H9 (cell line): Measurements from ENCODE around the gene VPS26A. TPM values are rescaled to one million over a fixed set of nuclear protein-coding genes. Genes with fewer than 3 reads are reported as not detected.

Experiments used
- DNase-seq: peaks from one replicate; pipeline ENCODE4 v3.0.0-alpha.2; 2017
- H2AFZ ChIP-seq: one replicate; pipeline ENCODE4 v1.6.1; 2013; ENCODE audit warnings: mild to moderate bottlenecking, low read length, control low read depth, moderate library complexity
- H2AK5ac ChIP-seq: 2 replicates; pipeline ENCODE4 v1.6.1; 2013; ENCODE audit warnings: low read length, control low read depth, mixed read lengths; ENCODE audit not compliant: insufficient read length
- H2BK120ac ChIP-seq: one replicate; pipeline ENCODE4 v1.6.1; 2013; ENCODE audit warnings: low read depth, mild to moderate bottlenecking, low read length, control low read depth, inconsistent platforms; ENCODE audit not compliant: poor library complexity, severe bottlenecking
- H2BK12ac ChIP-seq: 2 replicates; pipeline ENCODE4 v1.6.1; 2013; ENCODE audit warnings: low read length, control low read depth, mixed read lengths, low read depth; ENCODE audit not compliant: insufficient read length
- H2BK15ac ChIP-seq: 2 replicates; pipeline ENCODE4 v1.6.1; 2013; ENCODE audit warnings: low read depth, low read length, control low read depth
- H2BK20ac ChIP-seq: one replicate; pipeline ENCODE4 v1.6.1; 2013; ENCODE audit warnings: low read depth, mild to moderate bottlenecking, low read length, control low read depth, inconsistent platforms; ENCODE audit not compliant: poor library complexity, severe bottlenecking
- H2BK5ac ChIP-seq: 2 replicates; pipeline ENCODE4 v1.6.1; 2013; ENCODE audit warnings: low read length, control low read depth, mixed read lengths; ENCODE audit not compliant: insufficient read length
- H3K14ac ChIP-seq: 2 replicates; pipeline ENCODE4 v1.6.1; 2013; ENCODE audit warnings: low read length, control low read depth; ENCODE audit not compliant: insufficient read depth
- H3K18ac ChIP-seq: 2 replicates; pipeline ENCODE4 v1.6.1; 2013; ENCODE audit warnings: low read depth, mild to moderate bottlenecking, mixed read lengths, low read length, control low read depth; ENCODE audit not compliant: insufficient read length
- H3K23ac ChIP-seq: 2 replicates; pipeline ENCODE4 v1.6.1; 2013; ENCODE audit warnings: low read length, control low read depth, mixed read lengths, low read depth; ENCODE audit not compliant: insufficient read length
- H3K23me2 ChIP-seq: 2 replicates; pipeline ENCODE4 v1.6.1; 2013; ENCODE audit warnings: low read depth, mild to moderate bottlenecking, mixed read lengths, low read length, control low read depth; ENCODE audit not compliant: insufficient read length, poor library complexity, severe bottlenecking
- H3K27ac ChIP-seq: 2 replicates; pipeline ENCODE4 v1.5.1; 2013; ENCODE audit warnings: low read length, control low read depth, mixed read lengths, low read depth; ENCODE audit not compliant: insufficient read length
- H3K27me3 ChIP-seq: 2 replicates; pipeline ENCODE4 v1.6.1; 2013; ENCODE audit warnings: low read length, control low read depth, inconsistent platforms; ENCODE audit not compliant: insufficient read depth
- H3K4ac ChIP-seq: 2 replicates; pipeline ENCODE4 v1.6.1; 2013; ENCODE audit warnings: low read depth, mild to moderate bottlenecking, control low read depth, inconsistent platforms, low read length, moderate library complexity
- H3K4me1 ChIP-seq: 2 replicates; pipeline ENCODE4 v1.6.1; 2013; ENCODE audit warnings: low read length, control low read depth, inconsistent platforms; ENCODE audit not compliant: insufficient read depth
- H3K4me2 ChIP-seq: 2 replicates; pipeline ENCODE4 v1.6.1; 2013; ENCODE audit warnings: low read length, control low read depth, mixed read lengths; ENCODE audit not compliant: insufficient read length, insufficient read depth
- H3K56ac ChIP-seq: 2 replicates; pipeline ENCODE4 v1.6.1; 2013; ENCODE audit warnings: low read depth, mild to moderate bottlenecking, mixed read lengths, low read length, control low read depth; ENCODE audit not compliant: insufficient read length
- H3K79me1 ChIP-seq: 2 replicates; pipeline ENCODE4 v1.6.1; 2013; ENCODE audit warnings: low read depth, mild to moderate bottlenecking, moderate library complexity, low read length, control low read depth, inconsistent platforms; ENCODE audit not compliant: insufficient read depth, poor library complexity, severe bottlenecking
- H3K79me2 ChIP-seq: 2 replicates; pipeline ENCODE4 v1.6.1; 2013; ENCODE audit warnings: low read length, control low read depth, inconsistent platforms; ENCODE audit not compliant: insufficient read depth
- H3K9ac ChIP-seq: 2 replicates; pipeline ENCODE4 v1.6.1; 2013; ENCODE audit warnings: low read length, control low read depth, mixed read lengths; ENCODE audit not compliant: insufficient read length; ENCODE audit errors: extremely low read depth
- H3K9me3 ChIP-seq: one replicate; pipeline ENCODE4 v1.6.1; 2013; ENCODE audit warnings: low read depth, low read length, inconsistent platforms; ENCODE audit not compliant: control insufficient read depth
- H3T11ph ChIP-seq: one replicate; pipeline ENCODE4 v1.6.1; 2013; ENCODE audit warnings: mild to moderate bottlenecking, low read length, control low read depth, inconsistent platforms
- H4K20me1 ChIP-seq: one replicate; pipeline ENCODE4 v1.6.1; 2013; ENCODE audit not compliant: control insufficient read depth, insufficient read length, insufficient read depth
- H4K5ac ChIP-seq: 2 replicates; pipeline ENCODE4 v1.6.1; 2013; ENCODE audit warnings: low read depth, mild to moderate bottlenecking, mixed read lengths, low read length, control low read depth; ENCODE audit not compliant: insufficient read length
- H4K8ac ChIP-seq: replicated peaks from 2 replicates; pipeline ENCODE4 v1.6.1; 2013; ENCODE audit warnings: low read length, control low read depth, mixed read lengths, low read depth; ENCODE audit not compliant: insufficient read length
- H4K91ac ChIP-seq: 2 replicates; pipeline ENCODE4 v1.6.1; 2013; ENCODE audit warnings: low read depth, mild to moderate bottlenecking, moderate library complexity, mixed read lengths, low read length, control low read depth; ENCODE audit not compliant: insufficient read length
- H3K27ac Mint-ChIP-seq, 3 experiments: 2 replicates in 2 of 3; 3 replicates in 1 of 3; pipeline ENCODE4 v1.8.0; 2020 to 2021; ENCODE audit warnings: mixed read lengths in 3 of 3, mild to moderate bottlenecking in 1 of 3, moderate library complexity in 1 of 3
- H3K27me3 Mint-ChIP-seq: 2 replicates; pipeline ENCODE4 v1.8.0; 2021; ENCODE audit warnings: low read depth, mild to moderate bottlenecking, moderate library complexity, mixed read lengths
- H3K36me3 Mint-ChIP-seq, 3 experiments: 2 replicates in 2 of 3; 3 replicates in 1 of 3; pipeline ENCODE4 v1.8.0; 2020 to 2021; ENCODE audit warnings: low read depth in 3 of 3, mixed read lengths in 3 of 3; ENCODE audit not compliant: insufficient read depth in 1 of 3
- H3K4me1 Mint-ChIP-seq, 2 experiments: 2 replicates each; pipeline ENCODE4 v1.8.0; 2020; ENCODE audit warnings: mixed read lengths in 2 of 2
- H3K4me3 Mint-ChIP-seq, 2 experiments: 2 replicates in 1 of 2; 3 replicates in 1 of 2; pipeline ENCODE4 v1.8.0; 2020 to 2021; ENCODE audit warnings: mild to moderate bottlenecking in 2 of 2, mixed read lengths in 2 of 2, moderate library complexity in 1 of 2
- H3K9me3 Mint-ChIP-seq, 2 experiments: 2 replicates in 1 of 2; 3 replicates in 1 of 2; pipeline ENCODE4 v1.8.0; 2020; ENCODE audit warnings: mild to moderate bottlenecking in 2 of 2, mixed read lengths in 2 of 2, moderate library complexity in 1 of 2
- CTCF ChIP-seq: fragments of 200-600 bp; sonication (generic); conservative IDR thresholded peaks from 3 replicates; pipeline ENCODE4 v1.8.0; 2021; ENCODE audit warnings: antibody characterized with exemption, mild to moderate bottlenecking
- WGBS: extraction: QIAGEN DNeasy Blood & Tissue Kit; methylation state at CpG from one replicate; pipeline ENCODE4 v1.1.7; 2013; ENCODE audit warnings: missing lambda C conversion rate, low lambda C conversion rate, mixed read lengths; ENCODE audit not compliant: insufficient read length; ENCODE audit errors: extremely low coverage; 5-methylcytosine and 5-hydroxymethylcytosine counted together
- total RNA-seq: library from RNA; stranded (reverse); gene quantifications from 2 replicates; pipeline ENCODE4 v1.2.1, GENCODE V29; 2021

VPS26A gene
- total RNA-seq, 1 experiment from 2014 or later = 41.8 TPM

GRCh38 chr10:69151984-69152383 is 28.0 kb downstream of the VPS26A start:
- TF ChIP-seq CTCF = no peak
- no peak overlapping the region for H4K8ac ChIP-seq
- no CpG with 5 or more reads among the region's 3 CpGs for WGBS
- H3K79me2 ChIP-seq = no peaks in the 10 kb centered on the region; the same call in 1 of the 2 replicates
- no peak overlapping the region for H2BK120ac ChIP-seq
- H3K56ac ChIP-seq = no peak overlapping the region
- H3K14ac ChIP-seq = no peak overlapping the region
- no peak overlapping the region for H4K5ac ChIP-seq
- H3K27me3 ChIP-seq = no peaks in the 10 kb centered on the region
- H3K4me1 ChIP-seq = no peaks in the 10 kb centered on the region
- no peak overlapping the region for H3K18ac ChIP-seq
- H3K36me3 Mint-ChIP-seq = peaks cover 0 to 2% (median 0%) of the 10 kb centered on the region in 3 experiments; a peak in 2 of 7 replicates
- no peak overlapping the region for H3K9ac ChIP-seq
- no peaks in the 10 kb centered on the region for H3K9me3 ChIP-seq
- H4K91ac ChIP-seq = no peak overlapping the region
- H3K4me2 ChIP-seq = no peak overlapping the region
- H3K27ac Mint-ChIP-seq = 0 out of 7 replicates have a peak overlapping the region, but pooled peaks of 1 of the 3 experiments have one; percentile 52
- H2BK15ac ChIP-seq = no peak overlapping the region
- no peaks in the 10 kb centered on the region for H3K27me3 Mint-ChIP-seq
- no peak overlapping the region for H3K23ac ChIP-seq
- H3K4me3 Mint-ChIP-seq = no peak overlapping the region
- no peak overlapping the region for H2AK5ac ChIP-seq
- H3K9me3 Mint-ChIP-seq = no peaks in the 10 kb centered on the region
- no peak overlapping the region for H2BK12ac ChIP-seq
- H2BK5ac ChIP-seq = no peak overlapping the region
- no peak overlapping the region for H2AFZ ChIP-seq
- no peak overlapping the region for H3T11ph ChIP-seq
- no peaks in the 10 kb centered on the region for H3K79me1 ChIP-seq
- H3K27ac ChIP-seq = no peak overlapping the region
- H3K4ac ChIP-seq = no peak overlapping the region
- no peak overlapping the region for H2BK20ac ChIP-seq
- no peaks in the 10 kb centered on the region for H4K20me1 ChIP-seq
- no peak for DNase-seq
- H3K4me1 Mint-ChIP-seq = peaks cover 5% of the 10 kb centered on the region in 2 experiments; a peak in 3 of 4 replicates
- H3K23me2 ChIP-seq = no peaks in the 10 kb centered on the region
